Thymus (tissue), 11 donors: Measurements from ENCODE around the gene MDM2. TPM values are rescaled to one million over a fixed set of nuclear protein-coding genes. Genes with fewer than 3 reads are reported as not detected.

Experiments
- DNase-seq, 9 donors: peaks; one replicate each; pipeline ENCODE4 v3.0.0-alpha.2; 2013; ENCODE audit warnings: low spot score in 9 of 9, low read depth in 6 of 9, missing footprints in 1 of 9
- H3K27ac ChIP-seq, 2 donors: one replicate each; pipeline ENCODE4 v1.5.1; 2013; ENCODE audit warnings: control low read depth in 1 of 2, low read depth in 1 of 2, low read length in 1 of 2, mild to moderate bottlenecking in 1 of 2, moderate library complexity in 1 of 2
- H3K27me3 ChIP-seq, 2 donors: one replicate each; pipeline ENCODE4 v1.5.1; 2013; ENCODE audit warnings: low read length in 1 of 2; ENCODE audit not compliant: control insufficient read depth in 2 of 2, insufficient read depth in 1 of 2
- H3K36me3 ChIP-seq, 2 donors: one replicate each; pipeline ENCODE4 v1.5.1; 2013; ENCODE audit warnings: low read length in 1 of 2, mild to moderate bottlenecking in 1 of 2, moderate library complexity in 1 of 2; ENCODE audit not compliant: control insufficient read depth in 2 of 2, insufficient read depth in 2 of 2
- H3K4me1 ChIP-seq, 2 donors: one replicate each; pipeline ENCODE4 v1.5.1; 2013; ENCODE audit warnings: low read length in 2 of 2; ENCODE audit not compliant: control insufficient read depth in 2 of 2, insufficient read depth in 2 of 2
- H3K4me3 ChIP-seq, 2 donors: one replicate each; pipeline ENCODE4 v1.5.1; 2013; ENCODE audit warnings: low read length in 2 of 2, control low read depth in 1 of 2, mild to moderate bottlenecking in 1 of 2
- H3K9me3 ChIP-seq, 2 donors: one replicate each; pipeline ENCODE4 v1.5.1; 2013; ENCODE audit warnings: low read length in 1 of 2, mild to moderate bottlenecking in 1 of 2; ENCODE audit not compliant: control insufficient read depth in 2 of 2, insufficient read depth in 1 of 2
- WGBS: extraction: QIAGEN DNeasy Blood & Tissue Kit; methylation state at CpG from one replicate; pipeline ENCODE4 v1.1.7; 2013; 5-methylcytosine and 5-hydroxymethylcytosine counted together
- polyA plus RNA-seq: library from polyadenylated mRNA; stranded (reverse); fragments of 200-250 nt; gene quantifications from one replicate; pipeline ENCODE4 v1.2.3, GENCODE V29; 2013
- total RNA-seq: library from RNA; stranded (reverse); fragments of 120-200 nt; gene quantifications from one replicate; pipeline ENCODE4 v1.2.4, GENCODE V29; 2013
- donor health status: healthy.

The MDM2 gene
- total and polyA plus RNA-seq, 2 donors: 63.6 to 121 TPM

- peaks cover 0 to 5% of the 10 kb centered on the region in 2 donors for H3K9me3 ChIP-seq
- peaks cover 11 to 29% of the 10 kb centered on the region in 2 donors for H3K4me1 ChIP-seq
- H3K27me3 ChIP-seq: no peaks in the 10 kb centered on the region
- whole genome bisulfite sequencing: 100% methylated on average over 2 of the region's 2 CpGs
- H3K36me3 ChIP-seq: peaks cover 26 to 28% of the 10 kb centered on the region in 2 donors
- DNase-seq: no peak
- no peak overlapping the region for H3K27ac ChIP-seq
- H3K4me3 ChIP-seq: no peak overlapping the region
These were observed 41.3 kb upstream of the MDM2 start for GRCh38 chr12:68766646-68767045.

- H3K36me3 ChIP-seq: peaks cover 21 to 28% of the 10 kb centered on the region in 2 donors
- H3K9me3 ChIP-seq: peaks cover 0 to 2% of the 10 kb centered on the region in 2 donors
- H3K27me3 ChIP-seq: no peaks in the 10 kb centered on the region
- peaks cover 9 to 29% of the 10 kb centered on the region in 2 donors for H3K4me1 ChIP-seq
- 90% methylated on average over 7 of the region's 7 CpGs for WGBS
- no peak overlapping the region for H3K27ac ChIP-seq
- H3K4me3 ChIP-seq: no peak overlapping the region
- no peak for DNase-seq
These were observed 40.8 kb upstream of the MDM2 start for GRCh38 chr12:68767191-68767590.

- WGBS: 97% methylated on average over 4 of the region's 4 CpGs
- Histone ChIP-seq H3K27me3 (no peaks in the 10 kb centered on the region), H3K4me3 (no peak overlapping the region), H3K9me3 (no peaks in the 10 kb centered on the region), H3K36me3 (peaks cover 16 to 24% of the 10 kb centered on the region in 2 donors), H3K4me1 (peaks cover 14 to 28% of the 10 kb centered on the region in 2 donors), H3K27ac (no peak overlapping the region)
- no peak for DNase-seq
These were observed 39.5 kb upstream of the MDM2 start for GRCh38 chr12:68768431-68768939.

GRCh38 chr12:68769941-68770340 lies 38.0 kb upstream of the MDM2 start:
- Histone ChIP-seq H3K4me1 (peaks cover 28 to 42% of the 10 kb centered on the region in 2 donors), H3K27me3 (no peaks in the 10 kb centered on the region), H3K9me3 (no peaks in the 10 kb centered on the region), H3K4me3 (no peak overlapping the region), H3K27ac (no peak overlapping the region), H3K36me3 (peaks cover 5 to 9% of the 10 kb centered on the region in 2 donors)
- WGBS: 98% methylated on average over 1 of the region's 1 CpG
- no peak for DNase-seq

GRCh38 chr12:68771223-68771925 lies 36.6 kb upstream of the MDM2 start:
- H3K36me3 ChIP-seq: peaks cover 5 to 6% of the 10 kb centered on the region in 2 donors
- no peak for DNase-seq
- H3K27ac ChIP-seq: peak overlapping the region in 1 of 2 donors; percentile 94
- 95% methylated on average over 5 of the region's 5 CpGs for WGBS
- no peaks in the 10 kb centered on the region for H3K27me3 ChIP-seq
- H3K9me3 ChIP-seq: no peaks in the 10 kb centered on the region
- no peak overlapping the region for H3K4me3 ChIP-seq
- peaks cover 31 to 55% of the 10 kb centered on the region in 2 donors for H3K4me1 ChIP-seq

GRCh38 chr12:68772714-68773113 lies 35.3 kb upstream of the MDM2 start:
- H3K9me3 ChIP-seq: no peaks in the 10 kb centered on the region
- H3K4me3 ChIP-seq: peak overlapping the region in 1 of 2 donors; percentile 30
- no peaks in the 10 kb centered on the region for H3K27me3 ChIP-seq
- peak overlapping the region; percentile 87 to 94 for H3K27ac ChIP-seq
- peak; percentile 59 to 91 (median 75) for DNase-seq
- peaks cover 0 to under 1% of the 10 kb centered on the region in 2 donors for H3K36me3 ChIP-seq
- 10% methylated on average over 8 of the region's 8 CpGs for WGBS
- H3K4me1 ChIP-seq: peaks cover 38 to 69% of the 10 kb centered on the region in 2 donors

- Histone ChIP-seq H3K27ac (peak overlapping the region; percentile 87 to 94), H3K4me1 (peaks cover 38 to 69% of the 10 kb centered on the region in 2 donors), H3K27me3 (no peaks in the 10 kb centered on the region), H3K4me3 (no peak overlapping the region), H3K9me3 (peaks cover 0 to 2% of the 10 kb centered on the region in 2 donors), H3K36me3 (no peaks in the 10 kb centered on the region)
- no peak for DNase-seq
- WGBS: 92% methylated on average over 5 of the region's 5 CpGs
These were observed 34.4 kb upstream of the MDM2 start for GRCh38 chr12:68773582-68773981.

GRCh38 chr12:68775121-68775630 lies 32.8 kb upstream of the MDM2 start:
- Histone ChIP-seq H3K27me3 (no peaks in the 10 kb centered on the region), H3K27ac (peak overlapping the region in 1 of 2 donors; percentile 94), H3K4me1 (peaks cover 38 to 69% of the 10 kb centered on the region in 2 donors), H3K36me3 (no peaks in the 10 kb centered on the region), H3K9me3 (peaks cover 0 to 2% of the 10 kb centered on the region in 2 donors), H3K4me3 (no peak overlapping the region)
- 96% methylated on average over 7 of the region's 7 CpGs for WGBS
- no peak for DNase-seq

GRCh38 chr12:68776976-68777610 lies 30.9 kb upstream of the MDM2 start:
- WGBS: 87% methylated on average over 5 of the region's 5 CpGs
- Histone ChIP-seq H3K9me3 (peaks cover 0 to 2% of the 10 kb centered on the region in 2 donors), H3K4me3 (no peak overlapping the region), H3K27me3 (no peaks in the 10 kb centered on the region), H3K36me3 (no peaks in the 10 kb centered on the region), H3K27ac (peak overlapping the region in 1 of 2 donors; percentile 91), H3K4me1 (peaks cover 34 to 52% of the 10 kb centered on the region in 2 donors)
- peak in 1 of 9 donors; percentile 7 for DNase-seq
